ENCODE data around the gene TMEM161A.
"Not testable (repeated sequence)": the region's sequence is repeated elsewhere in the genome, so short reads cannot be mapped to it uniquely, and the experiment has no call there.

The TMEM161A gene

GRCh38 chr19:19138109-19138981, at the start of gene TMEM161A:
TMEM161A (minus strand) TSS chr19:19138478; CDS start chr19:19138428, 50 bp downstream.
- DNase-seq (ENCODE audit: low spot score) = peak; percentile 100

- no peak for DNase-seq (ENCODE audit: low spot score)
These were observed 48.5 kb upstream of the TMEM161A start for GRCh38 chr19:19186742-19187141.

- DNase-seq (ENCODE audit: low spot score) = peak; percentile 87
These were observed 47.8 kb upstream of the TMEM161A start for GRCh38 chr19:19185853-19186740.

GRCh38 chr19:19181488-19181998, 43.3 kb upstream of the TMEM161A start:
- no peak for DNase-seq (ENCODE audit: low spot score)

- DNase-seq (ENCODE audit: low spot score) = no peak
These were observed 41.5 kb upstream of the TMEM161A start for GRCh38 chr19:19179548-19180441.

- no peak for DNase-seq (ENCODE audit: low spot score)
These were observed 38.7 kb upstream of the TMEM161A start for GRCh38 chr19:19176950-19177349.

- not testable (repeated sequence) for DNase-seq (ENCODE audit: low spot score)
These were observed 35.0 kb upstream of the TMEM161A start for GRCh38 chr19:19173243-19173642.

DNA sequence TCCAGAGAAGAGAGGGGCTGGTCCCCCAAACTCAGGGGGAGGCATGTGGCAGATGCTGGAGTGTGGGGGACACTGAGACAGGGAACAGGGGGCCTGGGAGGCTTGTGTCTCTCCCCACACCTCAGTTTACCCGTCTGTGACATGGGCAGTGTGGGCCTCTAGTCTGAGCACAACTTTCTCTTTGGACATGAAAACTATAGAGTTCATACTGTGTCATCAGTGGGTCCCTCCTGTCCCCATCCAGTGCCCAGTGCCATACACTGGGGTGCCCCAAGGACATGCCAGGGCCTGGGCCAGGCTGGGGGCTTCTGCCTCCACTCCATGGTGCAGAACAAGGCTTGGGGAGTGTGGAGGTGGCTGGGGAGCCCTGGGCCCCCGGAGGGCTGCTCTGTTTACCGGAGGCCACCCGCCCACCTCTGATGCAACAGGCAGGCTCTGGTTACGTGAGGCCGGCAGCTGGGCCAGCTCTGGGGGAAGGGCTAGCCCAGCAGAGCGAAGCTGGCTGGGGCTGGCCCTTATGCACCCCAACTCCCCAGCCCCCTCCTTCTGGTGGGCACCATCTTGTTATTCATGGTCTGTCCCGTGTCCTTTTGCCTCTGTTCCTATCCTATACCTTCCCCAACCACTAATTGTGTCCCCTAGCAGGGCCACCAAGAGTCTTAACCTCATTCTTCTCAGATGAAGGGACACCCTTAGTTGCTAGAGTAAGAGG, 33.7 kb upstream of the TMEM161A start:
- peak; percentile 91 for DNase-seq (ENCODE audit: low spot score)

GRCh38 chr19:19170873-19171672, 32.8 kb upstream of the TMEM161A start:
- DNase-seq (ENCODE audit: low spot score) = no peak

DNA sequence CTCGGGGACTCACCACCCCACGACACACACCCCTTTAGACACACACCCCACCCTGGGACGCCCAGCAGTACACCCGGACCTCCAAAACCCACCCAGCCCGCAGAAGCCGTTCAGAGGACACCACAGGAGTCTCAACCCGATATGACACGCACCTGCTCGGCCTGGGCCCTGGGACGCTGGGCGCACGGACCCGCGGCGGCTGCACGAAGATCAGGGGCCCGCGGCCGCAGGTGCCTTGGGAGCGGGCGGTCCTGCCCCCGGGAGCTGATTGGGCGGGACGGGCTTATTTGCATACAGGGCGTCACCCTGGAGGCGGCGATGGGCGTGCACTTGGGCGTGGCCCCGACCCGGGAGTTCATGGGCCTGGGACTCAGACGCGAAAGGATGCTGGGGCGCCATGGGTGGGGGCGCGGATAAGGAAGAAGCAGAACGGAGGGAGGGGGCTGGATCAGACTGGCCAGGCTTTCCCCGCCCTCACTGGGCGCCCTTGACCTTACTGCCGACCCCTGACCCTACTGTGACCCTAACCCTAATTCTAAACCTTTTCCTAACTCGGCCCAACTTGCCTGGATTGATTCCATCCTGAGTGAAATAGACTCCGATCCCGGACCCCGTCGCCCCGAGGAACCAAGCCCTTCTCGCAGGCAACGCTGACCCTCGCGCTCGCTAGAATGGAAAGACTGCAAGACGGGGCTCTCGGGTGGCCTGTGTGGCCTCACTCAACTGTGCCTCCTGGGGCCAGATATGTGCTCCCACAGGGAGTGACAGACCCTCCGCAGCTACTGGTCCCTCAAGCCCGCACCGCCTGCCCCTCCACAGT, 32.0 kb upstream of the TMEM161A start, which contains the start of gene MEF2B:
Gene MEF2B (minus strand): TSS at position 211 of the 820 bp plus-strand sequence. CDS start 19,528 bp downstream, outside the sequence.
- DNase-seq (ENCODE audit: low spot score) = peak; percentile 98

- DNase-seq (ENCODE audit: low spot score) = no peak
These were observed 31.2 kb upstream of the TMEM161A start for GRCh38 chr19:19169236-19170052.

DNA sequence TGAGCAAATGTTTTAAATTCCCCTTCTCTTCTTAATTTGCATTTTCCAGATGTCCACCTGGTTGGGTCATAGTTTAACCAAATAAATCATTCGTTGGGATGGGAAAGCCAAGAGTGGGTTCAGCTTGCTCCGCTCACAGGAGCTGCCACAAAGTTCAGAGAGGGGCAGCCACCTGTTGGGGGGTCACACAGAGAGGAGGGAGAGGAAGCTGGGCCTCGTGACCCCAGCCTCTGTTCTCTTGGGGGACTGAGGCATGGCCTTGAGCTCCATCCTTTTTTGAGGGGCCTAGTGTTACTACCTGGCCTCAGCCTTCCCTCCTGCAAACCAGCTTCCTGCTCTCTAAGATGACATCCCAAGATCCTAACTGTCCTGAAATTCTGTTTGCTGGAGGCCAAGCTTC, 29.3 kb upstream of the TMEM161A start:
- DNase-seq (ENCODE audit: low spot score) = no peak

- DNase-seq (ENCODE audit: low spot score) = no peak
These were observed 27.1 kb upstream of the TMEM161A start for GRCh38 chr19:19165396-19165795.

DNA sequence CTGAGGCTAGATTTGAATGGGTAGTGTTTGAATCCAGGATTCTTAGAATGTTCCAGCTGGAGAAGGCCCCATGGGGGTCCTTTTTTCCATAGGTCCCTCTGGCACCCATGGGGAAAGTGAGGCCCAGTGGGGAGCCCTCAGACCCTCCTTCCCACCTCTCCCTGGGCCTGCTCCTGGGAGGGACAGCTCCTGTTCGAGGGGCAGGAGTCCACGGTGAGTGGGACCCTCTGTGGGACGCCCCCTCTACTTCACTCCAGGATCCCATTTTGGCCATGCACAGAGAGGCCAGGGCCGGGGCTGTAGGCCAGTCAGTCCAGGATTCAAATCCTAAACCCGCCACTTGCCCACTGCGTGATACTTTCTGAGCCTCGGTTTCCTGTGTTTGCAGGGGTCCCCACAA, 24.2 kb upstream of the TMEM161A start:
- no peak for DNase-seq (ENCODE audit: low spot score)

DNA sequence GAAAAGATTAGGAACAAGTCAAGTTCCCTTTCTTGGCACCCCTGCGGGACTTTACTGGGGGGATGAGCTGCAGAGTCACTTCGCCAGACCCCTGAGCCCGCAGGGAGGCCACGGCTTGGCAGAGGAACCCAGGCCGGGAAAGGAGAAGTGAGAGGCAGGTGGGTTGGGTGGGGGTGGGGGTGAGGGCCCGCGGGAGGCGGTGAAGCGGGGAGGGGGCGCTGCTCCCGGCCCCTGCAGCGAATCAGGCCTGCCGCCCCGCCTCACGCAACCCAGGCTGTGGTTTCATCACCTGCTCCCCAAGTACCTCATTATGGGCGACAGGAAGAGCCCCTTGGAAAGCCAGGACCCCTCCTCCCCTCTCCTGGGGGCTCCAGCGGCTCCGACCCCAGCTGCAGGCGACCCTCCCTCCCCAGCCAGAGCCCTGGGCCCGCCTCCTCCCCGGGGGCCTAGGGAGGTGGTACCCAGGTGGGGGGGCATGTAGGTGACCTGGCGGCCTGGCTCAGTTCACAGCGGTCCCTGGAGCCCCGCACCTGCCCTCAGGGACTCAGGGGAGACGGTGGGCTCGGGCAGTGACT, 22.3 kb upstream of the TMEM161A start:
- DNase-seq (ENCODE audit: low spot score) = no peak

DNA sequence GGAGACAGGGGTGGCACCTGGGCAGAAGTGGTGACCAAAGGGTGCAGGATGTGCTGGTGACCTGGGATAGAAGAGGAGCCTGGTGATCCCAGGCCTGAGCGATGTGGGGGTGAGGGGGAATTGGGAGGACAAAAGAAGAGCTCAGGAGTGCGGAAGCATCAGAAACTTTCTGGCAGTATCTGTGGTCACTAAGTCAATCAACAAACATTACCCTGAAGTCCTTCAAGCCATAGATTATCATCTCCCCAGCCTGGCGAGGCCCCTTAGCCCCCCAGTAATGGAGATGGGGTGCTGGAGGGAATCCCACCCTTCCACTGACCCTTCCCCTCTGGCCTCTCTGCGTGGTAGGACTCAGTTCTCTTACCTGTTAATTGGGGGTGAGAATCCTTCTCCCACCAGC, 21.3 kb upstream of the TMEM161A start:
- DNase-seq (ENCODE audit: low spot score) = no peak

GRCh38 chr19:19157808-19158207, 19.5 kb upstream of the TMEM161A start:
- DNase-seq (ENCODE audit: low spot score) = no peak

All from HuH-7 (cell line).